B cell (primary cell): ENCODE measurements around the gene PDE4C.

Source experiments
- CTCF ChIP-seq: fragments of 200-600 bp; IDR thresholded peaks from one replicate; pipeline ENCODE4 v1.8.0; 2022; ENCODE audit warnings: antibody characterized with exemption, mild to moderate bottlenecking
- EZH2 ChIP-seq: IDR thresholded peaks from 2 replicates; pipeline ENCODE4 v1.6.1; 2012; ENCODE audit warnings: borderline replicate concordance, low read depth, mild to moderate bottlenecking, moderate library complexity, low read length; ENCODE audit not compliant: insufficient read depth, poor library complexity, severe bottlenecking

DNA sequence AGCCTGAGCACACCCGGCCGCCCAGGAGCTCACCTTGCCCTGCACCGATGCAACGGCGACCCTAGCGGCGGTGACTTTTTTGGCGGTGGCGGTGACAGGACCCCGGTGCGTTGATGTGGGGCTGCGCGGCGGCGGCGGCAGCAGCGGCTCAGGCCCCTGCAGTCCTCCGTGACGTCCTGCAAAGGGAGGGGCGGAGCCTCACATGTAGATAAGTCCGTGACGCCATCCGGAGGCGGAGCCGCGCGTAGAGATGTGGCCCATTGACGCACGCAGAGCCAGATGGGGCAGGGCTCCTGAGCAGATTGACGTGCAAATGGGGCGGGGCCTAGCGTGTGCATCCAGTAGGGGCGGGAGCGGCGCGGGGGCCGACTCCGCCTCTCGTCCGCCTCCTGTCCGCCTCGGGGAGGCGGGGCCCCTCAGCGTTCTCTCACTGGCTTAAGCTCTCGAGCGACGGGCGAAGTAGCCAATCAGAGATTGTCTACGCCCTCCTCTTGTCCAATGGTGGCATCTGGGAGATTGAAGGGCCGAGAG is 22.3 kb downstream of the PDE4C start, which contains the start of gene RAB3A:
- TF ChIP-seq EZH2 = no peak
- no peak for TF ChIP-seq CTCF
